Measurements from ENCODE around the gene CCSER1.
"Not testable (repeated sequence)": the region's sequence is repeated elsewhere in the genome, so short reads cannot be mapped to it uniquely, and the experiment has no call there.

The CCSER1 gene

GRCh38 chr4:91319556-91320268 is 1192.5 kb downstream of the CCSER1 start:
- Histone ChIP-seq H3K36me3 (ENCODE audit: insufficient read depth, low read length) (no peaks in the 10 kb centered on the region), H3K9ac (ENCODE audit: low read depth, low read length) (no peak overlapping the region), H2AFZ (ENCODE audit: low read depth, low read length) (no peak overlapping the region), H3K9me3 (ENCODE audit: insufficient read depth, low read length, severe bottlenecking) (no peaks in the 10 kb centered on the region), H3K27me3 (ENCODE audit: insufficient read depth, low read length, poor library complexity) (no peaks in the 10 kb centered on the region), H3K79me2 (ENCODE audit: insufficient read depth, low read length) (no peaks in the 10 kb centered on the region), H3K4me1 (ENCODE audit: insufficient read depth, low read length) (no peaks in the 10 kb centered on the region), H4K20me1 (ENCODE audit: insufficient read depth, low read length) (no peaks in the 10 kb centered on the region), H3K27ac (ENCODE audit: low read length) (no peak overlapping the region), H3K4me3 (ENCODE audit: low read depth in 1 of 2, low read length in 2 of 2) (no peak overlapping the region), H3K4me2 (ENCODE audit: insufficient read depth, low read length) (no peak overlapping the region)
- no peak for TF ChIP-seq EZH2 (IDR thresholded peaks at IDR 0.05; ENCODE audit: borderline replicate concordance, low read depth, low read length, severe bottlenecking)
- no peak for TF ChIP-seq CTCF (IDR thresholded peaks at IDR 0.05; ENCODE audit: borderline replicate concordance, extremely low read depth, low read length, poor library complexity, severe bottlenecking)
- DNase-seq (no peak), ATAC-seq (ENCODE audit: insufficient read depth, low read depth) (no peak)

GRCh38 chr4:91322961-91323360 is 1195.8 kb downstream of the CCSER1 start:
- H3K4me2 ChIP-seq (ENCODE audit: insufficient read depth, low read length), result no peak overlapping the region
- H3K36me3 ChIP-seq (ENCODE audit: insufficient read depth, low read length), result no peaks in the 10 kb centered on the region
- DNase-seq (no peak), ATAC-seq (ENCODE audit: insufficient read depth, low read depth) (no peak)
- no peak overlapping the region for H3K9ac ChIP-seq (ENCODE audit: low read depth, low read length)
- no peaks in the 10 kb centered on the region for H3K27me3 ChIP-seq (ENCODE audit: insufficient read depth, low read length, poor library complexity)
- peaks cover 10% of the 10 kb centered on the region for H3K9me3 ChIP-seq (ENCODE audit: insufficient read depth, low read length, severe bottlenecking)
- H3K79me2 ChIP-seq (ENCODE audit: insufficient read depth, low read length), result no peaks in the 10 kb centered on the region
- no peaks in the 10 kb centered on the region for H3K4me1 ChIP-seq (ENCODE audit: insufficient read depth, low read length)
- H4K20me1 ChIP-seq (ENCODE audit: insufficient read depth, low read length), result no peaks in the 10 kb centered on the region
- no peak for TF ChIP-seq CTCF (IDR thresholded peaks at IDR 0.05; ENCODE audit: borderline replicate concordance, extremely low read depth, low read length, poor library complexity, severe bottlenecking)
- TF ChIP-seq EZH2 (IDR thresholded peaks at IDR 0.05; ENCODE audit: borderline replicate concordance, low read depth, low read length, severe bottlenecking), result no peak
- H3K4me3 ChIP-seq (ENCODE audit: low read depth in 1 of 2, low read length in 2 of 2), result no peak overlapping the region
- no peak overlapping the region for H3K27ac ChIP-seq (ENCODE audit: low read length)
- no peak overlapping the region for H2AFZ ChIP-seq (ENCODE audit: low read depth, low read length)

GRCh38 chr4:91325495-91325894 is 1198.3 kb downstream of the CCSER1 start:
- TF ChIP-seq CTCF (IDR thresholded peaks at IDR 0.05; ENCODE audit: borderline replicate concordance, extremely low read depth, low read length, poor library complexity, severe bottlenecking) (no peak), EZH2 (IDR thresholded peaks at IDR 0.05; ENCODE audit: borderline replicate concordance, low read depth, low read length, severe bottlenecking) (no peak)
- H2AFZ ChIP-seq (ENCODE audit: low read depth, low read length), result no peak overlapping the region
- no peaks in the 10 kb centered on the region for H3K27me3 ChIP-seq (ENCODE audit: insufficient read depth, low read length, poor library complexity)
- H3K9ac ChIP-seq (ENCODE audit: low read depth, low read length), result no peak overlapping the region
- no peak overlapping the region for H3K4me3 ChIP-seq (ENCODE audit: low read depth in 1 of 2, low read length in 2 of 2)
- no peaks in the 10 kb centered on the region for H3K79me2 ChIP-seq (ENCODE audit: insufficient read depth, low read length)
- H3K9me3 ChIP-seq (ENCODE audit: insufficient read depth, low read length, severe bottlenecking), result peaks cover 10% of the 10 kb centered on the region
- H3K4me1 ChIP-seq (ENCODE audit: insufficient read depth, low read length), result no peaks in the 10 kb centered on the region
- H3K4me2 ChIP-seq (ENCODE audit: insufficient read depth, low read length), result no peak overlapping the region
- ATAC-seq (ENCODE audit: insufficient read depth, low read depth) (no peak), DNase-seq (no peak)
- no peaks in the 10 kb centered on the region for H4K20me1 ChIP-seq (ENCODE audit: insufficient read depth, low read length)
- no peak overlapping the region for H3K27ac ChIP-seq (ENCODE audit: low read length)
- H3K36me3 ChIP-seq (ENCODE audit: insufficient read depth, low read length), result no peaks in the 10 kb centered on the region

GRCh38 chr4:91326167-91326566 is 1199.0 kb downstream of the CCSER1 start:
- H3K9ac ChIP-seq (ENCODE audit: low read depth, low read length); DNase-seq; H3K9me3 ChIP-seq (ENCODE audit: insufficient read depth, low read length, severe bottlenecking); H3K79me2 ChIP-seq (ENCODE audit: insufficient read depth, low read length); H2AFZ ChIP-seq (ENCODE audit: low read depth, low read length); H3K4me1 ChIP-seq (ENCODE audit: insufficient read depth, low read length); H3K36me3 ChIP-seq (ENCODE audit: insufficient read depth, low read length); H3K27ac ChIP-seq (ENCODE audit: low read length); H3K4me2 ChIP-seq (ENCODE audit: insufficient read depth, low read length); H4K20me1 ChIP-seq (ENCODE audit: insufficient read depth, low read length); H3K4me3 ChIP-seq (ENCODE audit: low read depth in 1 of 2, low read length in 2 of 2); H3K27me3 ChIP-seq (ENCODE audit: insufficient read depth, low read length, poor library complexity); ATAC-seq (ENCODE audit: insufficient read depth, low read depth): not testable (repeated sequence)
